Nephron (organoid): ENCODE measurements around the gene ARHGAP22.

ENCODE experiments used
- H3K27ac Mint-ChIP-seq, 3 experiments: 2 replicates each; pipeline ENCODE4 v1.8.0; 2020; ENCODE audit warnings: mixed read lengths in 3 of 3, mild to moderate bottlenecking in 2 of 3, moderate library complexity in 1 of 3
- H3K27me3 Mint-ChIP-seq: 2 replicates; pipeline ENCODE4 v1.8.0; 2021; ENCODE audit warnings: low read depth, mild to moderate bottlenecking, moderate library complexity, mixed read lengths
- H3K36me3 Mint-ChIP-seq: 2 replicates; pipeline ENCODE4 v1.8.0; 2020; ENCODE audit warnings: low read depth, mixed read lengths
- H3K4me1 Mint-ChIP-seq: 2 replicates; pipeline ENCODE4 v1.8.0; 2020; ENCODE audit warnings: mixed read lengths
- H3K4me3 Mint-ChIP-seq, 3 experiments: 2 replicates each; pipeline ENCODE4 v1.8.0; 2020; ENCODE audit warnings: mild to moderate bottlenecking in 3 of 3, mixed read lengths in 3 of 3, moderate library complexity in 2 of 3
- H3K9me3 Mint-ChIP-seq: 2 replicates; pipeline ENCODE4 v1.8.0; 2020; ENCODE audit warnings: mixed read lengths
- CTCF ChIP-seq, 3 experiments: fragments of 200-600 bp; sonication (generic); IDR thresholded peaks; one replicate each; pipeline ENCODE4 v1.5.0; 2021; ENCODE audit warnings: antibody characterized with exemption in 3 of 3; ENCODE audit not compliant: unreplicated experiment in 3 of 3

The ARHGAP22 gene

GRCh38 chr10:48574322-48574796 lies 30.5 kb downstream of the ARHGAP22 start:
- Mint-ChIP-seq H3K27ac (no peak overlapping the region), H3K4me1 (peaks cover 14% of the 10 kb centered on the region), H3K9me3 (no peaks in the 10 kb centered on the region), H3K36me3 (no peaks in the 10 kb centered on the region), H3K27me3 (peaks cover 4% of the 10 kb centered on the region), H3K4me3 (no peak overlapping the region)
- no peak for TF ChIP-seq CTCF (IDR thresholded peaks at IDR 0.05; ENCODE audit: unreplicated experiment in 3 of 3)

- no peak overlapping the region for H3K27ac Mint-ChIP-seq
- no peak overlapping the region for H3K4me3 Mint-ChIP-seq
- H3K4me1 Mint-ChIP-seq: peaks cover 1% of the 10 kb centered on the region
- H3K36me3 Mint-ChIP-seq: no peaks in the 10 kb centered on the region
- no peak for TF ChIP-seq CTCF (IDR thresholded peaks at IDR 0.05; ENCODE audit: unreplicated experiment in 3 of 3)
- peaks cover 4% of the 10 kb centered on the region for H3K27me3 Mint-ChIP-seq
- H3K9me3 Mint-ChIP-seq: no peaks in the 10 kb centered on the region
Measured at GRCh38 chr10:48573045-48573444, 31.8 kb downstream of the ARHGAP22 start.

- no peak overlapping the region for H3K27ac Mint-ChIP-seq
- H3K27me3 Mint-ChIP-seq: peaks cover 4% of the 10 kb centered on the region
- H3K36me3 Mint-ChIP-seq: no peaks in the 10 kb centered on the region
- no peak overlapping the region for H3K4me3 Mint-ChIP-seq
- no peaks in the 10 kb centered on the region for H3K9me3 Mint-ChIP-seq
- TF ChIP-seq CTCF (IDR thresholded peaks at IDR 0.05; ENCODE audit: unreplicated experiment in 3 of 3): no peak
- no peaks in the 10 kb centered on the region for H3K4me1 Mint-ChIP-seq
Measured at GRCh38 chr10:48572414-48572813, 32.5 kb downstream of the ARHGAP22 start.

GRCh38 chr10:48568546-48568945 lies 36.3 kb downstream of the ARHGAP22 start:
- Mint-ChIP-seq H3K9me3 (no peaks in the 10 kb centered on the region), H3K36me3 (no peaks in the 10 kb centered on the region), H3K27ac (no peak overlapping the region), H3K4me3 (no peak overlapping the region), H3K4me1 (no peaks in the 10 kb centered on the region), H3K27me3 (peaks cover 10% of the 10 kb centered on the region)
- TF ChIP-seq CTCF (IDR thresholded peaks at IDR 0.05; ENCODE audit: unreplicated experiment in 3 of 3): no peak

- no peak overlapping the region for H3K27ac Mint-ChIP-seq
- H3K4me1 Mint-ChIP-seq: no peaks in the 10 kb centered on the region
- H3K27me3 Mint-ChIP-seq: peaks cover 10% of the 10 kb centered on the region
- no peaks in the 10 kb centered on the region for H3K9me3 Mint-ChIP-seq
- H3K36me3 Mint-ChIP-seq: no peaks in the 10 kb centered on the region
- no peak for TF ChIP-seq CTCF (IDR thresholded peaks at IDR 0.05; ENCODE audit: unreplicated experiment in 3 of 3)
- H3K4me3 Mint-ChIP-seq: no peak overlapping the region
Measured at GRCh38 chr10:48568131-48568530, 36.7 kb downstream of the ARHGAP22 start.

GRCh38 chr10:48567346-48567745 lies 37.5 kb downstream of the ARHGAP22 start:
- Mint-ChIP-seq H3K4me1 (no peaks in the 10 kb centered on the region), H3K36me3 (no peaks in the 10 kb centered on the region), H3K27me3 (peaks cover 10% of the 10 kb centered on the region), H3K9me3 (no peaks in the 10 kb centered on the region), H3K27ac (no peak overlapping the region), H3K4me3 (no peak overlapping the region)
- TF ChIP-seq CTCF (IDR thresholded peaks at IDR 0.05; ENCODE audit: unreplicated experiment in 3 of 3): no peak
